ENCODE results near the gene GALNT12. TPM values are rescaled to one million over a fixed set of nuclear protein-coding genes. Genes with fewer than 3 reads are reported as not detected.

GALNT12 gene
- total RNA-seq, 1 experiment from 2014 or later: 14.8 TPM

DNA sequence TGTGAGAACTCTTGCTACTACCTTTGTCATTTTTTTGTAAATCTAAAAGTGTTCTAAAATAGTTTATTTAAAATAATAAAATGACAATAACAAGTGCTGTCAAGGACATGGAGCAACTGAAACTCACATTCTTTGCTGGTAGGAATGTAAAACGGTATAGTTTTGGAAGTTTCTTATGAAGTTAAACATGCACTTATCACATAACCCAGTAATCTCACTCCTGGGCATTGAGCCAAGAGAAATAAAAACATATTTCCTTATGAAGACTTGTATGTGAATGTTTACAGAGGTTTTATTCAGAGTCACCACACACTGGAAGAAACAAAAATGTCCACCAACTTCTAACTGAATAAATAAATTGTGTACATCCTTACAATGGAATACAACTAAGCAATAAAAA, 90.3 kb downstream of the GALNT12 start:
- no peak overlapping the region for H3K4me3 ChIP-seq (ENCODE audit: low read length)
- intact Hi-C loops (cut with micrococcal nuclease): no loop called here
- H3K27me3 ChIP-seq (ENCODE audit: low read length): no peaks in the 10 kb centered on the region
- no peak for ATAC-seq
- no peak overlapping the region for H3K27ac ChIP-seq (ENCODE audit: low read length)
- H3F3A ChIP-seq (ENCODE audit: low read length, unreplicated experiment): no peaks in the 10 kb centered on the region
- peak; percentile 58 for DNase-seq
- H3K9ac ChIP-seq (ENCODE audit: low read length): no peak overlapping the region
- no peaks in the 10 kb centered on the region for H3K9me3 ChIP-seq (ENCODE audit: low read length)
- ChIA-PET POLR2A (ENCODE audit: unreplicated experiment) (no interaction called here), CTCF (no interaction called here)
- TF ChIP-seq, protein P1, sequence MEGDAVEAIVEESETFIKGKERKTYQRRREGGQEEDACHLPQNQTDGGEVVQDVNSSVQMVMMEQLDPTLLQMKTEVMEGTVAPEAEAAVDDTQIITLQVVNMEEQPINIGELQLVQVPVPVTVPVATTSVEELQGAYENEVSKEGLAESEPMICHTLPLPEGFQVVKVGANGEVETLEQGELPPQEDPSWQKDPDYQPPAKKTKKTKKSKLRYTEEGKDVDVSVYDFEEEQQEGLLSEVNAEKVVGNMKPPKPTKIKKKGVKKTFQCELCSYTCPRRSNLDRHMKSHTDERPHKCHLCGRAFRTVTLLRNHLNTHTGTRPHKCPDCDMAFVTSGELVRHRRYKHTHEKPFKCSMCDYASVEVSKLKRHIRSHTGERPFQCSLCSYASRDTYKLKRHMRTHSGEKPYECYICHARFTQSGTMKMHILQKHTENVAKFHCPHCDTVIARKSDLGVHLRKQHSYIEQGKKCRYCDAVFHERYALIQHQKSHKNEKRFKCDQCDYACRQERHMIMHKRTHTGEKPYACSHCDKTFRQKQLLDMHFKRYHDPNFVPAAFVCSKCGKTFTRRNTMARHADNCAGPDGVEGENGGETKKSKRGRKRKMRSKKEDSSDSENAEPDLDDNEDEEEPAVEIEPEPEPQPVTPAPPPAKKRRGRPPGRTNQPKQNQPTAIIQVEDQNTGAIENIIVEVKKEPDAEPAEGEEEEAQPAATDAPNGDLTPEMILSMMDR (conservative IDR thresholded peaks at IDR 0.05; ENCODE audit: low read depth, low read length): no peak
- no peak for TF ChIP-seq EZH2 (IDR thresholded peaks at IDR 0.05; ENCODE audit: low read length, unreplicated experiment)
- no peak for TF ChIP-seq EZH2phosphoT487 (IDR thresholded peaks at IDR 0.05; ENCODE audit: borderline replicate concordance, low read length)
- H2AFZ ChIP-seq (ENCODE audit: low read length): no peak overlapping the region
- no TSS peak for BruUV-seq (replicated peaks)
- no peaks in the 10 kb centered on the region for H4K20me1 ChIP-seq (ENCODE audit: low read length)
- H3K4me2 ChIP-seq (ENCODE audit: low read length): no peak overlapping the region
- no peaks in the 10 kb centered on the region for H3K36me3 ChIP-seq (ENCODE audit: low read depth, low read length)
- no peaks in the 10 kb centered on the region for H3K79me2 ChIP-seq (ENCODE audit: low read length)
- peaks cover 7% of the 10 kb centered on the region; the same call in 1 of the 2 replicates for H3K4me1 ChIP-seq (ENCODE audit: insufficient read depth, low read length)
- H3K9me2 ChIP-seq (replicated peaks; ENCODE audit: low read length): no peaks in the 10 kb centered on the region

DNA sequence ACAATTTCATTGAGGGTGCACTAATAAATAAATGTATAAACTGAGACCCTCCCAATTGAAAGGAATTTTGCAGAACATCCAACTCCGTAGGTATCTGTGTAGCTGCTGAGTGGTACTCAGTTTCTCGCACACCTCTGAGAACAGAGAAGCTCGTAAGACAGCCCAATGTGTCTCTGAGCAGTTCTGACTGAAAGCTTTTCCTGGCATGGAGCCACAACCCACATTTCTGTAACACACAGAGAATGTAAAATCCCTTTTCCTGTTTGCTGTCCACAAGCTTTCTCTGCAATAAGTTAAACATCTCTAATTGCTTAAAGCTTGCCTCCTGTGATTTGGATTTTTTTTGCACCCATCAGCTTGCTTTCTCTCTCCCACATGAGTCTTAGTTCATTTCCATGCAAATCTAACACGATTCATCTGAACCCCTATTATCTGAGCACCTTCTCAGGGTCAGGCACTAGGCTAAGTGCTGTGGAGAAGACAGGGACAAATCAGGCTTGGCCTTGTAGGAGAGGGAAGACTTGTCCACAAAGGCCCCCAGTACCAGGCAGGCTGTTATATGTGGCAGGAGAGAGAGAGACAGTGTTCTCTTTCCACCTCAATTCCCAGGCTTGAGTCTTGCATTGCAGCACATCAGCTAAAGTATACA, 92.1 kb downstream of the GALNT12 start:
- Histone ChIP-seq H3K27me3 (ENCODE audit: low read length) (no peaks in the 10 kb centered on the region), H3K4me3 (ENCODE audit: low read length) (no peak overlapping the region), H3K27ac (ENCODE audit: low read length) (no peak overlapping the region), H3F3A (ENCODE audit: low read length, unreplicated experiment) (no peaks in the 10 kb centered on the region), H3K36me3 (ENCODE audit: low read depth, low read length) (no peaks in the 10 kb centered on the region), H2AFZ (ENCODE audit: low read length) (no peak overlapping the region), H3K4me1 (ENCODE audit: insufficient read depth, low read length) (peaks cover 7% of the 10 kb centered on the region; the same call in 1 of the 2 replicates), H3K4me2 (ENCODE audit: low read length) (no peak overlapping the region; the same call in 1 of the 2 replicates), H4K20me1 (ENCODE audit: low read length) (no peaks in the 10 kb centered on the region), H3K79me2 (ENCODE audit: low read length) (no peaks in the 10 kb centered on the region), H3K9ac (ENCODE audit: low read length) (no peak overlapping the region), H3K9me2 (replicated peaks; ENCODE audit: low read length) (no peaks in the 10 kb centered on the region), H3K9me3 (ENCODE audit: low read length) (no peaks in the 10 kb centered on the region)
- ATAC-seq: peak; percentile 58
- intact Hi-C loops (cut with micrococcal nuclease): no loop called here
- peak; percentile 68 for DNase-seq
- TF ChIP-seq, protein P1 (conservative IDR thresholded peaks at IDR 0.05; ENCODE audit: low read depth, low read length): no peak
- no peak for TF ChIP-seq EZH2 (IDR thresholded peaks at IDR 0.05; ENCODE audit: low read length, unreplicated experiment)
- TF ChIP-seq EZH2phosphoT487 (IDR thresholded peaks at IDR 0.05; ENCODE audit: borderline replicate concordance, low read length): no peak
- BruUV-seq (replicated peaks): no TSS peak
- POLR2A ChIA-PET (ENCODE audit: unreplicated experiment): interaction anchor here (0.6 kb wide), 1 partner anchor 184 kb away, joined by 3 read pairs; no protein-coding TSS in a partner anchor
- CTCF ChIA-PET: interaction anchor here (0.7 kb wide), 1 partner anchor 96 kb away, joined by 4 read pairs; no protein-coding TSS in a partner anchor

Other genes with a start within 250 kb of the GALNT12 start
- gene GABBR2, start 98.7 kb upstream of the GALNT12 start, total RNA-seq (2014; rRNA removed): 0.44 and 1.7 TPM in 2 replicates
- 27.7 and 39.7 TPM in 2 replicates for gene ANKS6, start 11.1 kb upstream of the GALNT12 start, total RNA-seq (2014; rRNA removed)
- 0.04 and 0.86 TPM in 2 replicates for gene COL15A1, start 136.2 kb downstream of the GALNT12 start, total RNA-seq (2014; rRNA removed)